Body of pancreas (tissue), 4 donors: ENCODE results near the gene EMX1. TPM values are rescaled to one million over a fixed set of nuclear protein-coding genes. Genes with fewer than 3 reads are reported as not detected.

ENCODE experiments used
- ATAC-seq: fragments of 150-250 bp; one replicate; pipeline ENCODE4 v1.9.1; 2016
- DNase-seq, 4 donors: peaks; one replicate each; pipeline ENCODE4 v3.0.0-alpha.2; 2019
- H3K27ac ChIP-seq, 4 donors: fragments of 200-600 bp; sonication (generic); 1 replicate in 3 of 4; 2 replicates in 1 of 4; pipeline versions ENCODE4 v1.5.1 to v1.6.1; 2016 to 2019; ENCODE audit warnings: mild to moderate bottlenecking in 1 of 4, mixed read lengths in 1 of 4, moderate library complexity in 1 of 4
- H3K27me3 ChIP-seq, 2 donors: fragments of 200-600 bp; sonication (generic); one replicate each; pipeline ENCODE4 v1.6.0; 2016; ENCODE audit warnings: mild to moderate bottlenecking in 1 of 2
- H3K36me3 ChIP-seq, 2 donors: fragments of 200-600 bp; sonication (generic); replicated peaks in 1 of 2; 2 replicates each; pipeline ENCODE4 v1.5.1; 2016; ENCODE audit warnings: low read depth in 2 of 2; ENCODE audit not compliant: insufficient read depth in 1 of 2
- H3K4me1 ChIP-seq: fragments of 200-600 bp; sonication (generic); one replicate; pipeline ENCODE4 v1.6.0; 2016
- H3K4me3 ChIP-seq, 2 donors: fragments of 200-600 bp; sonication (generic); 1 replicate in 1 of 2; 2 replicates in 1 of 2; pipeline ENCODE4 v1.5.1; 2016 to 2019
- H3K9me3 ChIP-seq, 3 donors: fragments of 200-600 bp; sonication (generic); 1 replicate in 2 of 3; 2 replicates in 1 of 3; pipeline ENCODE4 v1.5.1; 2016
- POLR2A ChIP-seq, 3 donors: fragments of 450-650 bp; IDR thresholded peaks; one replicate each; pipeline ENCODE4 v1.6.1; 2016; ENCODE audit warnings: antibody characterized with exemption in 3 of 3, mild to moderate bottlenecking in 2 of 3
- WGBS, 2 donors: methylation state at CpG; one replicate each; pipeline ENCODE4 v1.1.5; 2017; 5-methylcytosine and 5-hydroxymethylcytosine counted together
- intact Hi-C: fragments of 100-400 bp; cut with DNase I; formaldehyde crosslinking; loops from one replicate; pipeline ENCODE4 v1.15.1; 2023
- total RNA-seq, 2 donors: library from RNA; depleted of rRNA; stranded (reverse); fragments of >200 nt; gene quantifications; one replicate each; pipeline ENCODE4 v1.1.0, GENCODE V29; 2016
- TF ChIP-seq, protein P1 (sequence below), 7 experiments: fragments of 450-650 bp in 4 of 7; fragments of 200-600 bp in 3 of 7; sonication (generic) in 3 of 7; IDR thresholded peaks; one replicate each; pipeline ENCODE4 v1.5.1; 2016 to 2019; ENCODE audit warnings: antibody characterized with exemption in 7 of 7

EMX1 gene
- total RNA-seq, 2 donors from 2014 or later = 0.26 to 0.33 TPM

DNA sequence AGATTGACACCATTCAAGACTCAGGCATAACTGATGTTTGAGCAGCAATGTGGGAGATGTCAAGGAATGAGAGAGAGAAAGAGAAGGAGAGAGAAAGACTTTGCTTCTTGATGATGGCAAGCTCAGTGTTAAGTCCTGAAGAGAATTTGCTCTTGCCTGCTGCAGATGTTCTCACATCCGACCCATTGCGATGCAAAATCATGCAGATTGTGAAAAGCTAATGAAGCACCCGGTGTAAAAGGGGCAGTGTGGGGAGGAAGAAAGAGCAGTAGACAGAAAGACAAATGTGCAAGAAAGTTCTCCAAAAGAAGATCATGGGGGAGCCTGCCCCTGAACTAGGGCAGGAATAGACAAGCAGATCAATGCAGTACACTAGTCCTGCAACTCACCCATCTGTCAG, 57.7 kb downstream of the EMX1 start:
- ATAC-seq = no peak
- intact Hi-C loops = no loop called here
- H3K9me3 ChIP-seq = no peaks in the 10 kb centered on the region
- H3K36me3 ChIP-seq = no peaks in the 10 kb centered on the region
- 70 to 73% methylated on average over 3 of the region's 3 CpGs for WGBS, 2 donors
- H3K4me3 ChIP-seq = no peak overlapping the region
- no peak overlapping the region for H3K27ac ChIP-seq
- peaks cover 4% of the 10 kb centered on the region for H3K4me1 ChIP-seq
- H3K27me3 ChIP-seq = no peaks in the 10 kb centered on the region
- no peak for DNase-seq
- TF ChIP-seq, protein P1, sequence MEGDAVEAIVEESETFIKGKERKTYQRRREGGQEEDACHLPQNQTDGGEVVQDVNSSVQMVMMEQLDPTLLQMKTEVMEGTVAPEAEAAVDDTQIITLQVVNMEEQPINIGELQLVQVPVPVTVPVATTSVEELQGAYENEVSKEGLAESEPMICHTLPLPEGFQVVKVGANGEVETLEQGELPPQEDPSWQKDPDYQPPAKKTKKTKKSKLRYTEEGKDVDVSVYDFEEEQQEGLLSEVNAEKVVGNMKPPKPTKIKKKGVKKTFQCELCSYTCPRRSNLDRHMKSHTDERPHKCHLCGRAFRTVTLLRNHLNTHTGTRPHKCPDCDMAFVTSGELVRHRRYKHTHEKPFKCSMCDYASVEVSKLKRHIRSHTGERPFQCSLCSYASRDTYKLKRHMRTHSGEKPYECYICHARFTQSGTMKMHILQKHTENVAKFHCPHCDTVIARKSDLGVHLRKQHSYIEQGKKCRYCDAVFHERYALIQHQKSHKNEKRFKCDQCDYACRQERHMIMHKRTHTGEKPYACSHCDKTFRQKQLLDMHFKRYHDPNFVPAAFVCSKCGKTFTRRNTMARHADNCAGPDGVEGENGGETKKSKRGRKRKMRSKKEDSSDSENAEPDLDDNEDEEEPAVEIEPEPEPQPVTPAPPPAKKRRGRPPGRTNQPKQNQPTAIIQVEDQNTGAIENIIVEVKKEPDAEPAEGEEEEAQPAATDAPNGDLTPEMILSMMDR (IDR thresholded peaks at IDR 0.05) = no peak
- no peak for TF ChIP-seq POLR2A (IDR thresholded peaks at IDR 0.05)

DNA sequence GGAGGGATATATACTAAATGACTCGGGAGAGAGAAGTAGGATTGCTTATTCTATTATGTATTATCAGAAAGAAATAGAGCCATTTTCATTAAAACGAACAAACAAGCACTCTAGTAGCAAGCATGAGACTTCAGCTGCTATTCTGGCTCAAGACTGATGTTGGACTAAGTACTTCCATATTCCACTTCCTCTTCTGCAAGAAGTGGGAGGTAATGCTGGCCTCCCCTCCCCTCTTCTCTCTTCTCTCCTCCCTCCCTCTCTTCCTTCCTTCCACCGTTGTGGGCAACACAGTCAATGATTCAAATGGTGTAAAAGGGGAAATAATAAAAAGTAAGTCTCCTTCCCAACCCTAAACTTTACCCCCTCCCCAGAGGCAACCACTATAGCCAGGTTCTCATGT, 62.6 kb downstream of the EMX1 start:
- 47 to 67% methylated on average over 3 of the region's 3 CpGs for WGBS, 2 donors
- TF ChIP-seq, protein P1 (IDR thresholded peaks at IDR 0.05) = no peak
- TF ChIP-seq POLR2A (IDR thresholded peaks at IDR 0.05) = no peak
- H3K4me1 ChIP-seq = peaks cover 14% of the 10 kb centered on the region
- no peak overlapping the region for H3K4me3 ChIP-seq
- H3K36me3 ChIP-seq = no peaks in the 10 kb centered on the region
- intact Hi-C loops = no loop called here
- no peak for ATAC-seq
- H3K27ac ChIP-seq = no peak overlapping the region
- H3K27me3 ChIP-seq = no peaks in the 10 kb centered on the region
- DNase-seq = no peak
- no peaks in the 10 kb centered on the region for H3K9me3 ChIP-seq

GRCh38 chr2:72980535-72981217, 63.4 kb downstream of the EMX1 start:
- Histone ChIP-seq H3K4me1 (peaks cover 20% of the 10 kb centered on the region), H3K27me3 (no peaks in the 10 kb centered on the region), H3K27ac (no peak overlapping the region), H3K4me3 (no peak overlapping the region), H3K9me3 (no peaks in the 10 kb centered on the region), H3K36me3 (no peaks in the 10 kb centered on the region)
- no peak for TF ChIP-seq POLR2A (IDR thresholded peaks at IDR 0.05)
- TF ChIP-seq, protein P1 (IDR thresholded peaks at IDR 0.05) = no peak
- DNase-seq (no peak), ATAC-seq (no peak)
- WGBS, 2 donors = 85 to 88% methylated on average over 11 of the region's 11 CpGs
- intact Hi-C loops = no loop called here

DNA sequence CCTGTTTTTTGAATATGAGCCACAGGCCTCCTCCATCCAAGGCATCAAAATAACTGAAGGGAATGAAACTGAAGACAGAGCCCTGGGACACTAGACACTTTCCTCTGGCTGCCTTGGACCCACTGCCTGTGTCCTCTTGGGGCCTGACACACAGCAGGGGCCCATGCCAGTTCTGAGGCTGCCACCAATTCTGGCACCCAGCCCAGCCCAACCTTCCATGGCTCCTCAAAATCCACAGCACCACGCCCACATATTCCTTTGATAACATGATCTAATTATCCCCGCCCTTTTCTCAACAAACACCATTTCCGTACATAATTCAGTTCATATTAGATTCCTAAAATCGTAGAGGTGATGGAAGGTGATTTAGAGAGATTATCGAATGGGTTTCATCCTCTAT, 64.2 kb downstream of the EMX1 start:
- TF ChIP-seq POLR2A (IDR thresholded peaks at IDR 0.05) = no peak
- TF ChIP-seq, protein P1 (IDR thresholded peaks at IDR 0.05) = no peak
- Histone ChIP-seq H3K36me3 (no peaks in the 10 kb centered on the region), H3K9me3 (no peaks in the 10 kb centered on the region), H3K4me1 (peaks cover 29% of the 10 kb centered on the region), H3K27ac (no peak overlapping the region), H3K4me3 (no peak overlapping the region), H3K27me3 (no peaks in the 10 kb centered on the region)
- WGBS, 2 donors = 88 to 89% methylated on average over 5 of the region's 5 CpGs
- no peak for ATAC-seq
- intact Hi-C loops = no loop called here
- DNase-seq = no peak

GRCh38 chr2:72982219-72982618, 64.9 kb downstream of the EMX1 start:
- TF ChIP-seq POLR2A (IDR thresholded peaks at IDR 0.05) = no peak
- TF ChIP-seq, protein P1 (IDR thresholded peaks at IDR 0.05) = no peak
- ATAC-seq = no peak
- no peak for DNase-seq
- Histone ChIP-seq H3K36me3 (no peaks in the 10 kb centered on the region), H3K9me3 (no peaks in the 10 kb centered on the region), H3K4me1 (peaks cover 31% of the 10 kb centered on the region), H3K27ac (no peak overlapping the region), H3K27me3 (no peaks in the 10 kb centered on the region), H3K4me3 (no peak overlapping the region)
- intact Hi-C loops = no loop called here
- WGBS, 2 donors = 73 to 89% methylated on average over 2 of the region's 2 CpGs
